ENCODE results near the gene ADCY10.
"Not testable (repeated sequence)": the region's sequence is repeated elsewhere in the genome, so short reads cannot be mapped to it uniquely, and the experiment has no call there.

ADCY10 gene

GRCh38 chr1:167864392-167865032, 49.4 kb downstream of the ADCY10 start:
- no peak for DNase-seq
- in situ Hi-C loops (cut with MboI; ENCODE audit: low pct_unique_long_range_greater_than_20kb, low sequenced_read_pairs) = no loop called here

GRCh38 chr1:167863921-167864279, 50.0 kb downstream of the ADCY10 start:
- no peak for DNase-seq
- in situ Hi-C loops (cut with MboI; ENCODE audit: low pct_unique_long_range_greater_than_20kb, low sequenced_read_pairs) = no loop called here

- in situ Hi-C loops (cut with MboI; ENCODE audit: low pct_unique_long_range_greater_than_20kb, low sequenced_read_pairs); DNase-seq: not testable (repeated sequence)
Observed at GRCh38 chr1:167863191-167863920, 50.6 kb downstream of the ADCY10 start.

GRCh38 chr1:167862432-167863076, 51.4 kb downstream of the ADCY10 start:
- no peak for DNase-seq
- in situ Hi-C loops (cut with MboI; ENCODE audit: low pct_unique_long_range_greater_than_20kb, low sequenced_read_pairs) = no loop called here

GRCh38 chr1:167861664-167862381, 52.1 kb downstream of the ADCY10 start:
- in situ Hi-C loops (cut with MboI; ENCODE audit: low pct_unique_long_range_greater_than_20kb, low sequenced_read_pairs) = no loop called here
- DNase-seq = no peak

GRCh38 chr1:167860231-167860923, 53.6 kb downstream of the ADCY10 start:
- DNase-seq = no peak
- in situ Hi-C loops (cut with MboI; ENCODE audit: low pct_unique_long_range_greater_than_20kb, low sequenced_read_pairs) = no loop called here

GRCh38 chr1:167856711-167857418, 57.1 kb downstream of the ADCY10 start:
- no peak for DNase-seq
- in situ Hi-C loops (cut with MboI; ENCODE audit: low pct_unique_long_range_greater_than_20kb, low sequenced_read_pairs) = no loop called here

- in situ Hi-C loops (cut with MboI; ENCODE audit: low pct_unique_long_range_greater_than_20kb, low sequenced_read_pairs) = no loop called here
- DNase-seq = no peak
Observed at GRCh38 chr1:167854184-167854583, 59.8 kb downstream of the ADCY10 start.

GRCh38 chr1:167849666-167850065, 64.3 kb downstream of the ADCY10 start:
- in situ Hi-C loops (cut with MboI; ENCODE audit: low pct_unique_long_range_greater_than_20kb, low sequenced_read_pairs) = no loop called here
- DNase-seq = no peak

- in situ Hi-C loops (cut with MboI; ENCODE audit: low pct_unique_long_range_greater_than_20kb, low sequenced_read_pairs) = no loop called here
- DNase-seq = no peak
Observed at GRCh38 chr1:167842872-167843271, 71.1 kb downstream of the ADCY10 start.

GRCh38 chr1:167841530-167841929, 72.4 kb downstream of the ADCY10 start:
- DNase-seq = no peak
- in situ Hi-C loops (cut with MboI; ENCODE audit: low pct_unique_long_range_greater_than_20kb, low sequenced_read_pairs) = no loop called here

- in situ Hi-C loops (cut with MboI; ENCODE audit: low pct_unique_long_range_greater_than_20kb, low sequenced_read_pairs) = no loop called here
- DNase-seq = no peak
Observed at GRCh38 chr1:167839009-167839408, 74.9 kb downstream of the ADCY10 start.

- in situ Hi-C loops (cut with MboI; ENCODE audit: low pct_unique_long_range_greater_than_20kb, low sequenced_read_pairs) = no loop called here
- peak; percentile 42 for DNase-seq
Observed at GRCh38 chr1:167837326-167837725, 76.6 kb downstream of the ADCY10 start.

- in situ Hi-C loops (cut with MboI; ENCODE audit: low pct_unique_long_range_greater_than_20kb, low sequenced_read_pairs) = no loop called here
- DNase-seq = no peak
Observed at GRCh38 chr1:167836197-167836596, 77.7 kb downstream of the ADCY10 start.

- in situ Hi-C loops (cut with MboI; ENCODE audit: low pct_unique_long_range_greater_than_20kb, low sequenced_read_pairs) = no loop called here
- no peak for DNase-seq
Observed at GRCh38 chr1:167833904-167834303, 80.0 kb downstream of the ADCY10 start.

- no peak for DNase-seq
- in situ Hi-C loops (cut with MboI; ENCODE audit: low pct_unique_long_range_greater_than_20kb, low sequenced_read_pairs) = no loop called here
Observed at GRCh38 chr1:167832693-167833092, 81.2 kb downstream of the ADCY10 start.

- DNase-seq; in situ Hi-C loops (cut with MboI; ENCODE audit: low pct_unique_long_range_greater_than_20kb, low sequenced_read_pairs): not testable (repeated sequence)
Observed at GRCh38 chr1:167830668-167831067, 83.3 kb downstream of the ADCY10 start.

- in situ Hi-C loops (cut with MboI; ENCODE audit: low pct_unique_long_range_greater_than_20kb, low sequenced_read_pairs) = no loop called here
- no peak for DNase-seq
Observed at GRCh38 chr1:167829868-167830267, 84.1 kb downstream of the ADCY10 start.

- no peak for DNase-seq
- in situ Hi-C loops (cut with MboI; ENCODE audit: low pct_unique_long_range_greater_than_20kb, low sequenced_read_pairs) = no loop called here
Observed at GRCh38 chr1:167826127-167826526, 87.8 kb downstream of the ADCY10 start.
